ENCODE measurements around the gene MAPK10. TPM values are rescaled to one million over a fixed set of nuclear protein-coding genes. Genes with fewer than 3 reads are reported as not detected.

Gene MAPK10
- total and polyA plus RNA-seq, 4 donors, result 3.3 to 109 (median 24.5) TPM

DNA sequence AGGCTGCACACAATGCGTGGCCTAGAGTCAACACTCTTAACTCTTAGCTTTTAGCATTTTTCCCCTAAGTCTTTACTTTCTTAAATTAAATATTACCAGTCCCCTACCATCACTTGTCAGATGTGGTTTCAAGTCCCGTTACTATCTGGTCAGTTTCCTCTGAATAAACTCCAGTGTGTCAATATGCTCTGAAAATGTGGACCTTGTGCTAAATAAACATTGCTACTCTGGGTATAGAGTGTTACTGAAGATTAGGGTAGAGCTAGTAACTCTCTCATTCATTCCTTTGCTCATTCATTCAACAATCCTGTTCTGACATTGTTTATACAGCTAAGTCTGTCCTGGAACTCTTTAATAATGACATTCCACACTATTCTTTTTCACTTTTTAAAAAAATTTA is 251.0 kb downstream of the MAPK10 start:
- DNase-seq (no peak), ATAC-seq (ENCODE audit: insufficient read depth, low FRiP score) (no peak)
- H3K4me3 ChIP-seq, result no peak overlapping the region
- 71 to 87% methylated on average over 2 of the region's 2 CpGs for WGBS, 2 donors
- no peaks in the 10 kb centered on the region for H3K27me3 ChIP-seq (ENCODE audit: control insufficient read depth in 3 of 3, insufficient read depth in 3 of 3, low read length in 2 of 3)
- H3K9me3 ChIP-seq (ENCODE audit: control insufficient read depth in 4 of 4, insufficient read depth in 3 of 4, low read length in 3 of 4), result peaks cover 0 to 2% (median 0%) of the 10 kb centered on the region in 4 donors
- peaks cover 0 to 5% (median 0%) of the 10 kb centered on the region in 5 donors for H3K4me1 ChIP-seq (ENCODE audit: control insufficient read depth in 5 of 5, insufficient read depth in 5 of 5, low read length in 5 of 5)
- H3K27ac ChIP-seq (ENCODE audit: low read depth in 1 of 2, low read length in 1 of 2), result no peak overlapping the region
- no peaks in the 10 kb centered on the region for H3K36me3 ChIP-seq (ENCODE audit: control insufficient read depth in 4 of 4, insufficient read depth in 4 of 4, low read length in 4 of 4)
- TF ChIP-seq, protein P1, sequence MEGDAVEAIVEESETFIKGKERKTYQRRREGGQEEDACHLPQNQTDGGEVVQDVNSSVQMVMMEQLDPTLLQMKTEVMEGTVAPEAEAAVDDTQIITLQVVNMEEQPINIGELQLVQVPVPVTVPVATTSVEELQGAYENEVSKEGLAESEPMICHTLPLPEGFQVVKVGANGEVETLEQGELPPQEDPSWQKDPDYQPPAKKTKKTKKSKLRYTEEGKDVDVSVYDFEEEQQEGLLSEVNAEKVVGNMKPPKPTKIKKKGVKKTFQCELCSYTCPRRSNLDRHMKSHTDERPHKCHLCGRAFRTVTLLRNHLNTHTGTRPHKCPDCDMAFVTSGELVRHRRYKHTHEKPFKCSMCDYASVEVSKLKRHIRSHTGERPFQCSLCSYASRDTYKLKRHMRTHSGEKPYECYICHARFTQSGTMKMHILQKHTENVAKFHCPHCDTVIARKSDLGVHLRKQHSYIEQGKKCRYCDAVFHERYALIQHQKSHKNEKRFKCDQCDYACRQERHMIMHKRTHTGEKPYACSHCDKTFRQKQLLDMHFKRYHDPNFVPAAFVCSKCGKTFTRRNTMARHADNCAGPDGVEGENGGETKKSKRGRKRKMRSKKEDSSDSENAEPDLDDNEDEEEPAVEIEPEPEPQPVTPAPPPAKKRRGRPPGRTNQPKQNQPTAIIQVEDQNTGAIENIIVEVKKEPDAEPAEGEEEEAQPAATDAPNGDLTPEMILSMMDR (IDR thresholded peaks at IDR 0.05; ENCODE audit: control extremely low read depth, extremely low read depth), result no peak
- no peak overlapping the region for H3K9ac ChIP-seq (ENCODE audit: insufficient read depth in 1 of 2, low read length in 2 of 2)

DNA sequence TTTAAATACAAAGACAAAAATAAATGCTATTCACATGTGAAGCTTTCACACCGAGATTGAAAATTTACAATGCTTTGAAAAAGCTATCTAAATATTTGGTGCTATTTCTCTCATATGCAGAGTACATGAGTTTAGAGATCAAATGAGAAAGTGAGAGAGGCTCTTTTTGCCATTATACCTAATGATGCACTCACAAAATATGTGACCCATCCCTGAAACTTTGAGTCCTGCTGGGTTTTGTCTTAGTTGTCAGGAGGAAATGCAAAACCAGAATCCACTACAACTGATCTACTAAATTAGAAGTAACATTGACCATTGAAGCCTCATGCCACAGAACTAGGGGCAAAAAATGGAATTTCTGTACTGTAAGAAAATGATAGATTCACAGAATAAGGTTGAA is 251.7 kb downstream of the MAPK10 start:
- Histone ChIP-seq H3K27me3 (ENCODE audit: control insufficient read depth in 3 of 3, insufficient read depth in 3 of 3, low read length in 2 of 3) (no peaks in the 10 kb centered on the region), H3K27ac (ENCODE audit: low read depth in 1 of 2, low read length in 1 of 2) (no peak overlapping the region), H3K9ac (ENCODE audit: insufficient read depth in 1 of 2, low read length in 2 of 2) (no peak overlapping the region), H3K9me3 (ENCODE audit: control insufficient read depth in 4 of 4, insufficient read depth in 3 of 4, low read length in 3 of 4) (peaks cover 0 to 2% (median 0%) of the 10 kb centered on the region in 4 donors), H3K36me3 (ENCODE audit: control insufficient read depth in 4 of 4, insufficient read depth in 4 of 4, low read length in 4 of 4) (no peaks in the 10 kb centered on the region), H3K4me3 (no peak overlapping the region), H3K4me1 (ENCODE audit: control insufficient read depth in 5 of 5, insufficient read depth in 5 of 5, low read length in 5 of 5) (peaks cover 0 to 5% (median 0%) of the 10 kb centered on the region in 5 donors)
- WGBS, 2 donors, result 77 to 91% methylated on average over 1 of the region's 1 CpG
- no peak for DNase-seq
- TF ChIP-seq, protein P1 (IDR thresholded peaks at IDR 0.05; ENCODE audit: control extremely low read depth, extremely low read depth), result no peak
- no peak for ATAC-seq (ENCODE audit: insufficient read depth, low FRiP score)

DNA sequence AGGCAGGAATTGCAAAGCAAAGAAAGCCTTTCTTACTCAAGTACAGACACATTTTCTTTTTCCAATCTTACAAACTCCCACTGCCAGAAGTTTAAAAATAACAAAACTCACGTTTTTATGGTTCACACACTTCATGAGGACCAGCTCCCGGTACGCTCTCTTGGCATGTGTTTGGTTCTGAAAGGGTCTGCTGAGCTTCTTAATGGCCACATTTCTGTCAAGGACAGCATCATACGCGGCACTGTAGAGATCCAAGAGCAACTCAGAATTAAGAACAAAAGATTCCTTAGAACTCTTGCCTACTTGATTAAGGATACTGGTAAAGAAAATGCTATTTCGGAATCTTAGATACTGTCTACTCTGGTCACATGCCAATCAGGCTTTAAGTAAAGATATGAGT is 252.7 kb downstream of the MAPK10 start:
- Histone ChIP-seq H3K9me3 (ENCODE audit: control insufficient read depth in 4 of 4, insufficient read depth in 3 of 4, low read length in 3 of 4) (peaks cover 0 to under 1% (median 0%) of the 10 kb centered on the region in 4 donors), H3K9ac (ENCODE audit: insufficient read depth in 1 of 2, low read length in 2 of 2) (no peak overlapping the region), H3K4me3 (no peak overlapping the region), H3K27me3 (ENCODE audit: control insufficient read depth in 3 of 3, insufficient read depth in 3 of 3, low read length in 2 of 3) (no peaks in the 10 kb centered on the region), H3K4me1 (ENCODE audit: control insufficient read depth in 5 of 5, insufficient read depth in 5 of 5, low read length in 5 of 5) (peaks cover 0 to 5% (median 0%) of the 10 kb centered on the region in 5 donors), H3K36me3 (ENCODE audit: control insufficient read depth in 4 of 4, insufficient read depth in 4 of 4, low read length in 4 of 4) (no peaks in the 10 kb centered on the region), H3K27ac (ENCODE audit: low read depth in 1 of 2, low read length in 1 of 2) (no peak overlapping the region)
- ATAC-seq (ENCODE audit: insufficient read depth, low FRiP score) (peak; percentile 27), DNase-seq (peak in 2 of 3 donors; percentile 15 to 16)
- 60 to 79% methylated on average over 6 of the region's 6 CpGs for WGBS, 2 donors
- TF ChIP-seq, protein P1 (IDR thresholded peaks at IDR 0.05; ENCODE audit: control extremely low read depth, extremely low read depth), result no peak

DNA sequence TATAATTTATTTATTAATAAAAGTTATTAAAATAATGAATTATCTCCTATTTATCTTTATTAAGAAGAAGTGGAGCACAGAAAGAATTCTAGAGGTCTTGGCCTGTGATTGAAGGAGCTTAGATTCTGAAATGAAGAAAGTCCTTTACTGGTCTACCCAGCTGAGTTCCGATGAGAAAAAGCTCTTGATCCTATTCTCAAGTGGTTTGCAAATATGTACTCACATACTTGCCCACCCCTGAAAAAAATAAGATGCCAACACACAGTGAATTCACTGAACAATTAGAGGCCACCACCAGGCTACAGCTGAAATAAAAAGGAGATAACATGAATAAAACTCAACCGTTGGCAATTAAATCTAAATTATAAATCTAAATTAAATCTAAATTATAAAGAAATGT is 253.4 kb downstream of the MAPK10 start:
- TF ChIP-seq, protein P1 (IDR thresholded peaks at IDR 0.05; ENCODE audit: control extremely low read depth, extremely low read depth), result no peak
- Histone ChIP-seq H3K27me3 (ENCODE audit: control insufficient read depth in 3 of 3, insufficient read depth in 3 of 3, low read length in 2 of 3) (no peaks in the 10 kb centered on the region), H3K4me1 (ENCODE audit: control insufficient read depth in 5 of 5, insufficient read depth in 5 of 5, low read length in 5 of 5) (peaks cover 0 to 5% (median 0%) of the 10 kb centered on the region in 5 donors), H3K9ac (ENCODE audit: insufficient read depth in 1 of 2, low read length in 2 of 2) (no peak overlapping the region), H3K4me3 (no peak overlapping the region), H3K36me3 (ENCODE audit: control insufficient read depth in 4 of 4, insufficient read depth in 4 of 4, low read length in 4 of 4) (no peaks in the 10 kb centered on the region), H3K27ac (ENCODE audit: low read depth in 1 of 2, low read length in 1 of 2) (no peak overlapping the region), H3K9me3 (ENCODE audit: control insufficient read depth in 4 of 4, insufficient read depth in 3 of 4, low read length in 3 of 4) (no peaks in the 10 kb centered on the region)
- 58 to 82% methylated on average over 2 of the region's 2 CpGs for WGBS, 2 donors
- no peak for ATAC-seq (ENCODE audit: insufficient read depth, low FRiP score)
- peak in 2 of 3 donors; percentile 28 to 61 for DNase-seq
